Keratinocyte (primary cell): ENCODE results near the gene BFSP2.

Source experiments
- EZH2 ChIP-seq: IDR thresholded peaks from one replicate; pipeline ENCODE4 v1.6.1; 2012; ENCODE audit warnings: inconsistent platforms, mild to moderate bottlenecking, low read length, moderate library complexity
- TF ChIP-seq, protein P1 (sequence below), 3 experiments: IDR thresholded peaks in 1 of 3; conservative IDR thresholded peaks in 1 of 3; optimal IDR thresholded peaks in 1 of 3; 2 replicates in 2 of 3; 3 replicates in 1 of 3; pipeline versions ENCODE3 to v1.5.1; 2011; ENCODE audit warnings: low read length in 3 of 3, mild to moderate bottlenecking in 3 of 3, moderate library complexity in 2 of 3, control low read depth in 1 of 3, inconsistent platforms in 1 of 3; ENCODE audit not compliant: insufficient read depth in 2 of 3; ENCODE audit errors: extremely low read depth in 1 of 3

DNA sequence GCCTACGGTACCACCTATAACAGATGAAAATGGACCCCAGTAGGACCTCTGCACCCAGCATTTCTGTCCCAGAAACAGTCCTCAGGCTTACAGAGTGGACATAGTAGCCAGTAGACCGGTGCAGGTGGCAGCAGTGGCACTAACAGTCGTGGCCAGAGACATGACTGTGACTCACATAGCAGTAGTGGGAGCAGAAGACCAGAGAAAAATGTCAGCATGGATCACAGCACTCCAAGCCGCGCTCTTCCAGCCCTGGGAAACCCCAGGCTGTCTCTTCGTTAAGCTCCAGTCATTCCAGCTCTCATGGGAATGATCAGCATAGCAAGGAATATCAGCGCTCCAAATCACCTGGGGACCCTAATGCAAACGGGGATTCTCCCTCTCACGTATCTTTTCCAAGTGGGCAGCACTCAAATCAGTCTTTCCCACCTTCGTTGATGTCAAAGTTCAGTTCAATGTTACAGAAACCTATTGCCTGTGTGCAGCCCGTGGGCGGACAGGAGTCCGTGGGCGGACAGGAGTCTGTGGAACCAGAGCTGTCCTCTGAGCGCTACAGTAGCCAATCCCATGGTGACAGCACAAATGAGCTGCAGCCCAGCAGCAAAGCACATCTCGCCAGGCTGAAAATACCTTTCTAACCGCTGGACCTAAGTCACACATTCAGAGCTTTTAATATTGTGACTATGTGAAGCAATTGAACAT, 10.5 kb downstream of the BFSP2 start:
- TF ChIP-seq, protein P1, sequence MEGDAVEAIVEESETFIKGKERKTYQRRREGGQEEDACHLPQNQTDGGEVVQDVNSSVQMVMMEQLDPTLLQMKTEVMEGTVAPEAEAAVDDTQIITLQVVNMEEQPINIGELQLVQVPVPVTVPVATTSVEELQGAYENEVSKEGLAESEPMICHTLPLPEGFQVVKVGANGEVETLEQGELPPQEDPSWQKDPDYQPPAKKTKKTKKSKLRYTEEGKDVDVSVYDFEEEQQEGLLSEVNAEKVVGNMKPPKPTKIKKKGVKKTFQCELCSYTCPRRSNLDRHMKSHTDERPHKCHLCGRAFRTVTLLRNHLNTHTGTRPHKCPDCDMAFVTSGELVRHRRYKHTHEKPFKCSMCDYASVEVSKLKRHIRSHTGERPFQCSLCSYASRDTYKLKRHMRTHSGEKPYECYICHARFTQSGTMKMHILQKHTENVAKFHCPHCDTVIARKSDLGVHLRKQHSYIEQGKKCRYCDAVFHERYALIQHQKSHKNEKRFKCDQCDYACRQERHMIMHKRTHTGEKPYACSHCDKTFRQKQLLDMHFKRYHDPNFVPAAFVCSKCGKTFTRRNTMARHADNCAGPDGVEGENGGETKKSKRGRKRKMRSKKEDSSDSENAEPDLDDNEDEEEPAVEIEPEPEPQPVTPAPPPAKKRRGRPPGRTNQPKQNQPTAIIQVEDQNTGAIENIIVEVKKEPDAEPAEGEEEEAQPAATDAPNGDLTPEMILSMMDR (optimal IDR thresholded peaks at IDR 0.05 in 1 of 3, IDR thresholded peaks at IDR 0.05 in 1 of 3, conservative IDR thresholded peaks at IDR 0.05 in 1 of 3; ENCODE audit: extremely low read depth in 1 of 3, insufficient read depth in 2 of 3, low read length in 3 of 3): no peak
- TF ChIP-seq EZH2: no peak
